T-helper 22 cell (primary cell): ENCODE data around the gene NCBP2.

Source experiments
- DNase-seq: peaks from one replicate; pipeline ENCODE4 v3.0.0-alpha.2; 2020; ENCODE audit warnings: low read depth

Gene NCBP2

GRCh38 chr3:196942226-196942914 lies at the start of gene NCBP2:
TSS of gene NCBP2 (minus strand) at chr3:196942528. CDS start at chr3:196942503, 25 bp downstream.
- DNase-seq, result peak; percentile 98

- no peak for DNase-seq
Observed at GRCh38 chr3:196991581-196992460, 49.5 kb upstream of the NCBP2 start.

- DNase-seq, result no peak
Observed at GRCh38 chr3:196990601-196991007, 48.3 kb upstream of the NCBP2 start.

- DNase-seq, result no peak
Observed at GRCh38 chr3:196989721-196990262, 47.5 kb upstream of the NCBP2 start.

GRCh38 chr3:196988241-196989029 lies 46.1 kb upstream of the NCBP2 start:
- DNase-seq, result no peak

- no peak for DNase-seq
Observed at GRCh38 chr3:196987022-196987421, 44.7 kb upstream of the NCBP2 start.

GRCh38 chr3:196985954-196986885 lies 43.9 kb upstream of the NCBP2 start:
- DNase-seq, result no peak

- no peak for DNase-seq
Observed at GRCh38 chr3:196985298-196985697, 43.0 kb upstream of the NCBP2 start.

- DNase-seq, result no peak
Observed at GRCh38 chr3:196983186-196983585, 40.9 kb upstream of the NCBP2 start.

GRCh38 chr3:196981657-196982056 lies 39.3 kb upstream of the NCBP2 start:
- no peak for DNase-seq

GRCh38 chr3:196979545-196979944 lies 37.2 kb upstream of the NCBP2 start:
- no peak for DNase-seq

GRCh38 chr3:196976941-196977340 lies 34.6 kb upstream of the NCBP2 start:
- DNase-seq, result no peak

- DNase-seq, result no peak
Observed at GRCh38 chr3:196975349-196975748, 33.0 kb upstream of the NCBP2 start.

- no peak for DNase-seq
Observed at GRCh38 chr3:196974661-196975060, 32.3 kb upstream of the NCBP2 start.

- DNase-seq, result no peak
Observed at GRCh38 chr3:196971094-196971698, 28.9 kb upstream of the NCBP2 start.

GRCh38 chr3:196970547-196971093 lies 28.3 kb upstream of the NCBP2 start:
- DNase-seq, result no peak

- peak; percentile 29 for DNase-seq
Observed at GRCh38 chr3:196969660-196970546, 27.6 kb upstream of the NCBP2 start.

GRCh38 chr3:196969134-196969659 lies 26.9 kb upstream of the NCBP2 start:
- no peak for DNase-seq
